AG04450 (cell line): Measurements from ENCODE around the gene KIF26B. TPM values are rescaled to one million over a fixed set of nuclear protein-coding genes. Genes with fewer than 3 reads are reported as not detected.

Experiments
- CTCF ChIA-PET: fragments of 300-600, 350-600 bp; formaldehyde crosslinking; extraction: SDS; loops from one replicate; lab custom pipeline; 2022; ENCODE audit warnings: antibody characterized with exemption, inconsistent platforms; lab: Charles Lee
- POLR2A ChIA-PET: fragments of 350-600 bp; formaldehyde crosslinking; extraction: SDS; loops from one replicate; lab custom pipeline; 2021; ENCODE audit warnings: antibody characterized with exemption, inconsistent platforms; lab: Yijun Ruan, JAX
- DNase-seq: peaks from one replicate; pipeline ENCODE4 v3.0.0-alpha.2; 2011; ENCODE audit warnings: low read depth, low spot score
- H3K27ac ChIP-seq: one replicate; pipeline ENCODE4 v1.5.1; 2012; ENCODE audit warnings: low read depth, low read length, control low read depth
- H3K27me3 ChIP-seq: one replicate; pipeline ENCODE4 v1.6.0; 2012; ENCODE audit warnings: low read length; ENCODE audit not compliant: control insufficient read depth, insufficient read depth
- H3K4me3 ChIP-seq: 2 replicates; pipeline ENCODE4 v1.5.1; 2011; ENCODE audit warnings: mild to moderate bottlenecking, low read depth, low read length, control low read depth
- H3K9me3 ChIP-seq: 2 replicates; pipeline ENCODE4 v1.5.1; 2012; ENCODE audit warnings: low read length; ENCODE audit not compliant: control insufficient read depth, insufficient read depth
- CTCF ChIP-seq: IDR thresholded peaks from 2 replicates; pipeline ENCODE4 v1.5.1; 2011; ENCODE audit warnings: low read depth, low read length, control low read depth, inconsistent platforms
- polyA plus RNA-seq: library from polyadenylated mRNA; depleted of rRNA; stranded (reverse); fragments of >200 nt; gene quantifications from 2 replicates; pipeline ENCODE4 v1.2.3, GENCODE V29; 2011

KIF26B gene
- polyA plus RNA-seq, 1 experiment = 2.4 TPM

GRCh38 chr1:245551536-245551935, 396.8 kb downstream of the KIF26B start:
- Histone ChIP-seq H3K27me3 (peaks cover 7% of the 10 kb centered on the region), H3K9me3 (no peaks in the 10 kb centered on the region), H3K27ac (no peak overlapping the region), H3K4me3 (no peak overlapping the region)
- no peak for TF ChIP-seq CTCF
- POLR2A ChIA-PET = no interaction called here
- DNase-seq = no peak
- CTCF ChIA-PET = no interaction called here

DNA sequence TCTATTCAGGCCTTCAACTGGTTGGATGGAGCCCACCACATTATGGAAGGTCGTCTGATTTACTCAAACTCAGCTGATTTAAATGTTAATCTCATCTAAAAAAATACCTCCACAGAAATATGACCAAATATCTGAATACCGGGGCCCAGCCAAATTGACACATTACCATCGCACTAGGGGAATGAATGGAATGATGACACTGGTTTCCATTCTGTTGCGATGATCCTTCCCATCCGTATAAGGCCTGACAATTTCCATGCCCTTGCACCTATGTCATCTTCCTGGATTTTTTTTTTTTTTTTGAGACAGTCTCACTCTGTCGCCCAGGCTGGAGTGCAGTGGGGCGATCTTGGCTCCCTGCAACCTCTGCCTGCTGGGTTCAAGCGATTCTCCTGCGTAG, 397.5 kb downstream of the KIF26B start:
- H3K4me3 ChIP-seq = no peak overlapping the region
- peaks cover 7% of the 10 kb centered on the region for H3K27me3 ChIP-seq
- no peak overlapping the region for H3K27ac ChIP-seq
- DNase-seq = no peak
- no peak for TF ChIP-seq CTCF
- POLR2A ChIA-PET = no interaction called here
- H3K9me3 ChIP-seq = no peaks in the 10 kb centered on the region
- CTCF ChIA-PET = no interaction called here

DNA sequence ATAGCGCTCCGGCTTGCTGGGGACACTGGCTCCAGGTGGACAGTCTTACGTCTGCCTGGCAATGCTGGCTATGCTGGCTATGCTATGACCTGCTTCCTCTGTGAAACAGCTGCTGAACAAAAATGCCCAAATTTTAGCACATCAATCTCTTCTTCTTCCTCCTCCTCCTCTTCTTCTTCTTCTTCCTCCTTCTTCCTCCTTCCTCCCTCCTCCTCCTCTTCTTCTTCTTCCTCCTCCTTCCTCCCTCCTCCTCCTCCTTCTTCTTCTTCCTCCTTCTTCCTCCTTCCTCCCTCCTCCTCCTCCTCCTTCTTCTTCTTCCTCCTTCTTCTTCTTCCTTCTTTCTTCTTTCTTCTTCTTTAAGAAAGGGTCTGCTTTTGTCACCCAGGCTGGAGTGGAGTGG, 401.3 kb downstream of the KIF26B start:
- no peak for DNase-seq
- H3K27me3 ChIP-seq = peaks cover 7% of the 10 kb centered on the region
- no peak overlapping the region for H3K27ac ChIP-seq
- no peaks in the 10 kb centered on the region for H3K9me3 ChIP-seq
- TF ChIP-seq CTCF = no peak
- ChIA-PET CTCF (no interaction called here), POLR2A (no interaction called here)
- H3K4me3 ChIP-seq = no peak overlapping the region

GRCh38 chr1:245558069-245558468, 403.3 kb downstream of the KIF26B start:
- no peak for DNase-seq
- CTCF ChIA-PET = no interaction called here
- Histone ChIP-seq H3K4me3 (no peak overlapping the region), H3K27ac (no peak overlapping the region), H3K9me3 (no peaks in the 10 kb centered on the region), H3K27me3 (peaks cover 7% of the 10 kb centered on the region)
- no peak for TF ChIP-seq CTCF
- POLR2A ChIA-PET = no interaction called here

GRCh38 chr1:245560316-245560859, 405.6 kb downstream of the KIF26B start:
- CTCF ChIA-PET = no interaction called here

More at GRCh38 chr1:245560316-245560859, 405.6 kb downstream of the KIF26B start:
- no peak for TF ChIP-seq CTCF
- no peak overlapping the region for H3K4me3 ChIP-seq
- POLR2A ChIA-PET = no interaction called here
- peaks cover 3% of the 10 kb centered on the region; the same call in 1 of the 2 replicates for H3K9me3 ChIP-seq
- no peak for DNase-seq
- H3K27ac ChIP-seq = no peak overlapping the region
- H3K27me3 ChIP-seq = no peaks in the 10 kb centered on the region
